Measurements from ENCODE around the gene ATP6V0A1.
"Not testable (repeated sequence)": the region's sequence is repeated elsewhere in the genome, so short reads cannot be mapped to it uniquely, and the experiment has no call there.

Gene ATP6V0A1

DNA sequence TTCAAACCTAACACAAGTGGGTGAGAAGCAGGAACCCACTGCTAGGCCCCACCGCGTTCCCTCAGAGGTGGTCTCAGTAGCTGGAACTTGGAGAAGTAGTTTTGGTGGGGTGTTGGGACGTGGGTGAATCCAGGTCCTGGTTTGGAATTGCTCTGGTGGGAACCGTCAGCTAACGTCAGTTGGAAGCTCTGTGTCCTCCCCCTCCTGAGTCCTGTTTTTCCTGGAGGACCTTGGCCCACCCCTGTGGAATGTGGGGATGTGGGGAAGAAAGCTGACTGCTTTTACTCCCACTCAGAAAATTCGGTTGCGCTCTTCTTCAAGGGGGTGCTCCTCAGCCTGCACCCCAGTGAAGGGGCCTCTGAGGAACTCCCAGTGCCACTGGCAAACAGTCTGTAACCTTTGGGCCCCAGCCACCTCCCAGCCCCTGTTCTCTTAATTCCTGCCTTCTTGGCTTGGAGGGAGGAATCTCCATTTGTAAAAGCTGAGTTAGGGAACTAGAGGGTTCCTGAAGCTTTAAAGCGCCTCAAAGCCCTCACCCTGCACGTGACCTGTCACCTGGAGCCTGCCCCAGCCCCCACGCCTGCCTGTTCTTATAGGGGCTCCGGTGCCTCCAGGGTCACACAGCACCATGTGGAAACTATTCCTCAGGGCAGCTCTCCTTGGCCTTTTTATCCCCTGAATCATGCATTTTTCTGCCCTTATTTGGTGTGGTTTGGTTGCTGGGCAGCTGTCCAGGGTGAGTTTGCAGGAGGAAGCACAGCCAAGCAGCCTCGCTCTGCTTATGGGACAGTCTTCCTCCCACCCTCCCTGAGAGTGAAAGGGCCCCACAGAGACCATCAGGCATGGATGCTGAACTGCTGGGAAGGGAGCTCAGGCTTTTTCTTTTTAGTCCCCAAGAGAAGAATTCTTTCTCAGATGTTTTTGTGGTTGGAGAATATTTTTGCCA lies 61.1 kb downstream of the ATP6V0A1 start:
- DNase-seq (ENCODE audit: low spot score) = no peak

DNA sequence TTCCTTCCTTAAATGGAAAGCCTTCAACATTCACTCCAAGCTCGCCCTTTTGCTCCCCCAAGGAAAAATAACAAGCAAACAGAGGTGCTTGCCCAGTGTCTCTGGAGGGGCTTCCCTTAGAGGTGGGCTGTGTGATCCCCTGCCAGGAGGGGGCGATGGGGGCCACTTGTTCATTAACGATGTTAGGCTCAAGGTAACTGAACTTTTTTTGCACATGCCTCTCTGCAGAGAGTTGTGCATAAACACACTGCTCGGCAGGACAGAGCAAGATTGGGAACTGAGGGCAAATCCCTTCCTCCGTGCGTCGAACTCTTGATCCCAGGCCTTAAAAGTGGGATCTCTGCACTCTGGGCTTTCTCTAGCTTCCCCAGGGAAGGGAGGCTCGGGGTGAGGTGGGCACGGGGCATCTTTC lies 61.9 kb downstream of the ATP6V0A1 start:
- DNase-seq (ENCODE audit: low spot score) = no peak

DNA sequence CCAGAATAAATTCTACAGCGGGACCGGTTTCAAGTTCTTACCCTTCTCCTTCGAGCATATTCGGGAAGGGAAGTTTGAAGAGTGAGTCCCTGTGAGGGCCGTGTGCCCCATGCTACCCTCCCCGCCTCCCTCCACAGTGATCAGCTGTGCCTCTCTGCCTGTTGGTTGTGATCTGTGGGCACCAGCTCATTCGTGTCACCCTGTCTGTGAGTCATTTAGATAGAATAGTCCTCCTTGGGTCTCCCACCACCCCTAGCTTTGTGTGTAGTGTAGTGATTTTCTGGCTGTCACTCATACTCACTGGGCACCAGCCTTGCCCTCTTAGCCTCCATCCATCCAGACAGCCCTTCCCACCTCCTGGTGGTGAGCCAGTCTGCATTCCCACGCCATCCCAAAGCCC lies 62.4 kb downstream of the ATP6V0A1 start:
- no peak for DNase-seq (ENCODE audit: low spot score)

DNA sequence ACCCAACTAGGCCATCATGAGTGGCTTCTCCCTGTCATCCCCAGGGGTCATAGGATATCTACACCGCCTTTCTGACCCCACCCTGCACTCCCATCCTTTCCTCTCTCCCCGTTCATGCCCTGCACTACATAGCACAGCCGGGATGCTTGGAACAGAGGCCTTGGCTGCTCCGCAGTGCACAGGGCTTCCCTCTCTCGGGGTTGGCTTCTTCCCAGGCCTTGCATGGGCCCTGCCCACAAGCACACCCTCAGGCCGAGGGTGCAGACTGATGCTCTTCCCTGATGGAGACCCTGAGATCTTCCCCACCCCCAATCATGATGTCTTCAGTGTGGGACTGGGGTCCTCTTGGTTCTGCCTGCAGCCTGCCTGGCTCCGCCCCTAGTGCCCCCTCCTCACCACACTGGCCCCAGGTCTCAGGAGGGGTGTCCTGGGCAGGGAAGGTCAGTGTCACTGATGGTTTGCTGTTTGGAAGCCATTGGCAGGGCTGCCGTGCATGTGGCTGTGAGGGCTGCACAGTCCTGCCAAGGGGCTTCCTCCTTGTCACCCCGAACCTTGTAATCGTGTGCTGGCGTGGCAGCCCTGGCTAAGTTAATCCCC lies 63.1 kb downstream of the ATP6V0A1 start:
- DNase-seq (ENCODE audit: low spot score) = no peak

DNA sequence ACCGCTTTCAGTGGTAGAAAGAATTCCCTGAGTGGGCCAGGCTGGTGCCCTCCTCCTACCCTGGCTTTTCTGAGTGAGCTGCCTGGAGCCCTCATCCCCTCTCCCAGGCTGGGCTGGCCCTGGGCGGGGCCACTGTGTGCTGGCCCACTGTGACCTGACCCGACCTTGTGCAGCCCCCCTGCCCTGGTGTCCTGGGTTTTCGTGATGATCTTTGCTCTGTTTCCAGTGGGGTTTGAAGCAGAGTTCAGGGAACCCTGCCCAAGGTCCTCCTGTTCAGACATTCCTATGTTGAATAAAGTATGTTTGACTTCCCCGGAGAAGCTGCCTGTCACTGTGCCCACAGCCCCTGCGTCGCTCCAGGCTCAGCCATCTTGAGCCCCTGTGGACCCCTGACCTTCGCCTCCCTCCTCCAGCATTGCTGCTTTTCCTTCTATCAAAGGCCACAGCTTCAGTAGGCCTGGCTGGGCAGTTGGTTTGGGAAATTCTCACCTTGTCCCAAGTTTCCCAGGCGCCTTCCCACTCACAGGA lies 63.6 kb downstream of the ATP6V0A1 start:
- no peak for DNase-seq (ENCODE audit: low spot score)

DNA sequence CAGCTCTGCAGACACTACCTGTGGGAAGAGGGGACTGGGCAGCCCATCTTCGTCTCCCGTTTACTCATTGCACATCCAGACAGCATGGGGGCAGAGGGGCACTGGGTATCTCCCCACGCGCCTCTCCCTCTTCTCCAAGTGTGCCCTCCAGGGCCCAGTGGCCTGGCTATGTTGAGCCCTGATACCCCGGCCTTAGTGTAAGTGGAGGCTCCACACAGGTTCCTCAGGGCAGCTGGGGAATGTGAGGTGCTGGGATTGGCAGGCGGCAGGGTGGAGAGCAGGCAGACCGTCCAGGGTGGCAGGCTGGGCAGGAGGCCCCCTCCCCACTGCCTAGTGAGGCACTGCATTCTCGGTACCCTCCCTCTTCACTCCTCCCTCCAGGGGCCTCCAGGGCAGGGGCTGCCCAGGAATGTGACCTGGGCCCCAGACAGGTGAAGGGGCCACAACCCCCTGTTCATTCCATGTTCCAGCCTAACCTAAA lies 64.2 kb downstream of the ATP6V0A1 start:
- no peak for DNase-seq (ENCODE audit: low spot score)

DNA sequence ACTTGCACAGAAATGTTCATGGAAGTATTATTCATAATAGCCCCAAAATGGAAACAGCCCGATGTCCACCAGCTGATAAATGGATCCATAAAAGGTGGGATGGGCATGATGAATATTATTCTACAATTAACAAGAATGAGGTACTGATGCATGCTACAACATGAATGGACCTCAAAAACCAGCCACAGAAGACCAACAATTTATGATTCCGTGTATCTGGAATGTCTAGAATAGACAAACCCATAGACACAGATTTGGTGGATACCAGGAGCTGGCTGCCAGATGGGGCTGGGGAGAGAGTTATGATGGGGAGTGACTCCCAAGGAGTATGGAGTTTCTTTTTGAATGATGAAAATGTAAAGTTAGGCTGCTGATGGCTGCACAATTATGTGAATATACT lies 66.5 kb downstream of the ATP6V0A1 start:
- DNase-seq (ENCODE audit: low spot score) = no peak

DNA sequence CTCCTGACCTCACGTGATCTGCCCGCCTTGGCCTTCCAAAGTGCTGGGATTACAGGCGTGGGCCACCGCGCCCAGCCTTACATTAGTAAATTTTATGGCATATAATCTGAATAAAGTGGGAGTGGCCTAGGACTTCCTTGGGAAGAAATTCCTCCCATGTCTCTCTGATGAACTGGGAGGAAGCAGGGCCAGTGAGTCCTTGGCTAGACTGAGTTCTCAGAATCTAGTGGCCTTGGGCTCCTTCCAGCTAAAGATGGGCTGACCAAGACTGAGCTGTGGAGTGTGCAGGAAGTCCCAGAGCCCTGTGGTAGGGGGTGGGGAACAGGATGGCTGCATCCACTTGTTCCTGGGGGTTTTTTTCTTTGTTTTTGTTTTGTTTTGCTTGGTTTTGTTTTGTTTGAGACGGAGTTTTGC lies 67.4 kb downstream of the ATP6V0A1 start:
- no peak for DNase-seq (ENCODE audit: low spot score)

DNA sequence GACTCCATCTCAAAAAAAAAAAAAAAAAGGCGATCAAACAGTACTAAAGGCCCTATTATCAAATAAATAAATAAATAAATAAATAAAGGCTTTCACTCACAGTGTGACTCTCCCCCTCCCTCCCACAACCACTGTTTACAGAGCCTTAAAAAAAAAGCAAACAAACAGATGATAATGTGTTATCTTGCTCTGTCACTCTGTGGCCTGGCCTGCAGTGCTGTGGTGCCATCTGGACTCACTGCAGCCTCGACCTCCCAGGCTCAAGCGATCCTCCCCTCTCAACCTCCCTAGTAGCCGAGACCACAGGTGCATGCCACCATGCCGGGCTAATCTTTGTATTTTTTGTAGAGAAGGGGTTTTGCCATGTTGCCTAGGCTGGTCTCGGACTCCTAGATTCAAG lies 69.3 kb downstream of the ATP6V0A1 start:
- DNase-seq (ENCODE audit: low spot score) = no peak

DNA sequence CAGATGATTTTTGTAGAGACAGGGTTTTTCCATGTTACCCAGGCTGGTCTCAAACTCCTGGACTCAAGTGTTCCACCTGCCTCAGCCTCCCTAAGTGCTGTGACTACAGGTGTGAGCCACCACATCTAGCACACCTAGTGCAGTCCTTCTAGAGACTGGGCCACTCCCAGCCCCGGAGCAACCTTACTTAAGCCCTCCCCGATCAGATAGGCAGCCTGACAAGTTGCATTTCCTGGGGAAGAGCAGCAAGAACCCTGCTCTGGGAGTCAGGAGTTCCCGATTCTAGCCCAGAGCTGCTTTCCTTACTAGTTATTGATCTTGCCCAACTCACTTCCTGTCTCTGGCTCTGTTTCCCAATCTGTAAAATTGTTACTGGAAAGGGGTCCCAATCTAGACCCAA lies 70.4 kb downstream of the ATP6V0A1 start:
- no peak for DNase-seq (ENCODE audit: low spot score)

DNA sequence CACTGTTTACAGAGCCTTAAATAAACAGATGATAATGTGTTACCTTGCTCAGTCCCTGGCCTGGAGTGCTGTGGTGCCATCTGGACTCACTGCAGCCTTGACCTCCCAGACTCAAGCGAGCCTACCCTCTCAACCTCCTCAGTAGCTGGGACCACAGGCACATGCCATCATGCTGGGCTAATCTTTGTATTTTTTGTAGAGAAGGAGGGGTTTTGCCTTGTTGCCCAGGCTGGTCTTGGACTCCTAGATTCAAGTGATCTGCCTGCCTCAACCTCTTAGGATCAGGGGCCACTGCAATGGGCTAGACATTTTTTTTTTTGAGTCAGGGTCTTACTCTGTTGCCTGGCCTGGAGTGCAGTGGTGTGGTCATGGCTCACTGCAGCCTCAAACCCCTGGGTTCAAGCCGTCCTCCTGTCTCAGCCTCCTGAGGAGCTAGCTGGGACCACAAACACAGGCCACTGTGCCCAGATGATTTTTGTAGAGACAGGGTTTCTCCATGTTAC lies 72.3 kb downstream of the ATP6V0A1 start:
- DNase-seq (ENCODE audit: low spot score) = no peak

DNA sequence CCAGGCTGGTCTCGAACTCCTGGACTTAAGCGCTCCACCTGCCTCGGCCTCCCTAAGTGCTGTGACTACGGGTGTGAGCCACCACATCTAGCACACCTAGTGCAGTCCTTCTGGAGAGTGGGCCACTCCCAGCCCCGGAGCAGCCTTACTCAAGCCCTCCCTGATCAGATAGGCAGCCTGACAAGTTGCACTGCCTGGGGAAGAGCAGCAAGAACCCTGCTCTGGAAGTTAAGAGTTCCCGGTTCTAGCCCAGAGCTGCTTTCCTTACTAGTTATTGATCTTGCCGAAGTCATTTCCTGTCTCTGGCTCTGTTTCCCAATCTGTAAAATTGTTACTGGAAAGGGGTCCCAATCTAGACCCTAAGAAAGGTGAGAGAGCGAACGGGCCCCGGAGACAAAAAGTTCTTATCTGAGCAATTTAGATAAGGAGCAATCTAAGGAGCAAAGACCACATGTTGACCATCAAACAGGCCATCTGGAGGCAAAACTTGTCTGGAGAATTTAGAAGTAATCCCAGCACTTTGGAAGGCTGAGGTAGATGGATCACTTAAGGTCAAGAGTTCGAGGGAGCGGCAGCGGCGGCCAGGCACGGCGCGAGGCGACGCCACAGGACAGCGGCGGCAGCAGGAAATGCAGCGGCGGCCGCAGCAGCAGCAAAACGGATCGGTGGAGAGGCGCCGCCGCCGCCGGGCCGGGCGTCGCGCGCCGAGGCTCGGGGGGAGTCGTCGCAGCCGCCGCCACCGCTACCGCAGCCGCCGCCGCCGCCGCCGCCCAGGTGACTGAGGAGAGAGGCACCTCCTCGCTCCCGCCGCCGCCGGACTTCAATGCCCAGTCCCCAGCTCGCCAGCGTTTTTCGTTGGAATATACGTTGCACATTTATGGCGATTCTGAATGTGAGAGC lies 73.0 kb downstream of the ATP6V0A1 start:
- DNase-seq (ENCODE audit: low spot score) = peak; percentile 52

DNA sequence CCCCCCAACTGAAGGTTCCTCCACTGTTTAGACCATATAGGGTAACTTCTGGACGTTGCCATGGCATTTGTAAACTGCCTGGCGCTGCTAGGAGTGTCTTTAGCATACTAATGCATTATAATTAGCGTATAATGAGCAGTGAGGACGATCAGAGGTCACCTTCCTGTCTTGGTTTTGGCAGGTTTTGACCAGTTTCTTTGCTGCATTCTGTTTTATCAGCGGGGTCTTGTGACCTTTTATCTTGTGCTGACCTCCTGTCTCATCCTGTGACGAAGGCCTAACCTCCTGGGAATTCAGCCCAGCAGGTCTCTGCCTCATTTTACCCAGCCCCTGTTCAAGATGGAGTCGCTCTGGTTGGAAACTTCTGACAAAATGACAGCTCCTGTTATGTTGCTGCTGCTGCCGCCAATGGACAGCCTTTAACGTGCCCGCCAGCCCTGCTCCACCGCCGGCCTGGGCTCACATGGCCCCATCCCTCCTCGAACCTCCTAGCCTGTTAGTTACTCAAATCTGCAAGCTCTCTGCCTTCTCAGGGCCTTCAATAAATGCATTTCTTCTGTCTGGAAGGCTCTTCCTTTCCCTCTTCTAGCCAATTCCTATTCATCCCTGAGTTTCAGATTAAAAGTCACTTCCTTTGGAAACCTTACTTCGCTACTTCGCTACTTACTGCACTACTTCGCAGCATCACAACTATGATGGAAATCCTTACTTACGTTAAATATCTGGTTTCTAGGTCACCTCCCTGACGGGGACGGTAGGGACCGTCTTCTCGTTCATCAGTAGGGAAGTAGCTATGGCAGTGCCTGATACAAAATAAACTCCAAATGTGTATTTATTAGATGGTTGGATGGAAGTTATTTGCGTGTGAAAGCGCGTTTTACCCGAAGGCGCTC lies 76.7 kb downstream of the ATP6V0A1 start:
- no peak for DNase-seq (ENCODE audit: low spot score)

DNA sequence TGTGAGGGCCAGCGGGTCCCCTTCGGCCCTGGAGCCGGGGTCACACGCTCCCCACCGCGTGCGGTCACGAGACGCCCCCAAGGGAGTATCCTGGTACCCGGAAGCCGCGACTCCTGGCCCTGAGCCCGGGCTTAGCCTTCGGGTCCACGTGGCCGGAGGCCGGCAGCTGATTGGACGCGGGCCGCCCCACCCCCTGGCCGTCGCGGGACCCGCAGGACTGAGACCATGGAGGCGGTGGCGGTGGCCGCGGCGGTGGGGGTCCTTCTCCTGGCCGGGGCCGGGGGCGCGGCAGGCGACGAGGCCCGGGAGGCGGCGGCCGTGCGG lies 77.3 kb downstream of the ATP6V0A1 start, which contains the start of gene NAGLU:
NAGLU (plus strand) TSS at position 194 of the 324 bp plus-strand sequence; CDS start at position 226, 32 bp downstream.
- DNase-seq (ENCODE audit: low spot score) = peak; percentile 99

DNA sequence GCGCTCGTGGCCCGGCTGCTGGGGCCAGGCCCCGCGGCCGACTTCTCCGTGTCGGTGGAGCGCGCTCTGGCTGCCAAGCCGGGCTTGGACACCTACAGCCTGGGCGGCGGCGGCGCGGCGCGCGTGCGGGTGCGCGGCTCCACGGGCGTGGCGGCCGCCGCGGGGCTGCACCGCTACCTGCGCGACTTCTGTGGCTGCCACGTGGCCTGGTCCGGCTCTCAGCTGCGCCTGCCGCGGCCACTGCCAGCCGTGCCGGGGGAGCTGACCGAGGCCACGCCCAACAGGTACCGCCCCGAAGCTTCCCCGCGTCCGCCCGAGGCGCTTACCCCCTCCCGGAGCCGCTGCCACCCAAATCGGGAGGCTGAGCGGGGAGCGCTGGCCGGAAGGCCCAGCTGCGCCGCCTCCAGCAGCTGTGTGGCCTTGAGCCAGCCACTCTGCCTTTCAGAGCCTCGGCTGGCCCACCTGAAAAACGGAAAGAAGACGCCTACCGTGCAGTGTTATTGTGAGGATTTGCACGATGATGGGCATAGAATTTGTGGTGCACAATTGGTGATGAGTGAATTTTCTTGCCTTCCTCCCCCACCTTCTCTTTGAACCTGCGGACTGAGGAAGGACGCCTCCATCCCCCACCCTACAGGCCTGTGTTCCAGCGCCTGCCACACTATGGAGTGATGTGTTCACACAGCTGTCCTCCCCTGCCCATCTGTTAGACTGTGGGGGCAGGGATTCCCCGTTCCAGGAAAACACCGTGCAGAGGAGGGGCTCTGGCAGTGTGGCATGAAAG lies 77.9 kb downstream of the ATP6V0A1 start:
- peak; percentile 87 for DNase-seq (ENCODE audit: low spot score)

DNA sequence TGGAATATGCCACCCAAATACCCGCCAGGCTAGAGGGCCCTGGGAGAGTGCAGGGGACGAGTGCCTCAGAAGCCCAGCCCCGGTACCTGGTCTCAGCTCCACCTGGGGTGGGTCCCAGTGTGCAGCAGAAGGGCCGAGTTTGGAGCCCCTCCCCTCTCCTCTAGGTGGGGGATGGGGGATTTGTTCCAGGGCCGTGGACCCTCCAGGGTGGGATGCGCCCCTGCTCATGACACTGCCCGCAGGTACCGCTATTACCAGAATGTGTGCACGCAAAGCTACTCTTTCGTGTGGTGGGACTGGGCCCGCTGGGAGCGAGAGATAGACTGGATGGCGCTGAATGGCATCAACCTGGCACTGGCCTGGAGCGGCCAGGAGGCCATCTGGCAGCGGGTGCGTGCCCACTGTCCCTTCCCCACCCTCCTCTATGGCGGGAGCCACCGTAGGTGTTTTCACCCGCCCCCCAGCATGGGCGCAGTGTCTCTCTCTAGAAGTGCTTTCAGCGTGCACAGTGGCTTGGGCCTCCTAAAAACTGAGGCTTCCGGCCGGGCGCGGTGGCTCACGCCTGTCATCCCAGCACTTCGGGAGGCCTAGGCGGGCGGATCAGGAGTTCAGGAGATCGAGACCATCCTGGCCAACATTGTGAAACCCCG lies 78.6 kb downstream of the ATP6V0A1 start:
- DNase-seq (ENCODE audit: low spot score) = no peak

DNA sequence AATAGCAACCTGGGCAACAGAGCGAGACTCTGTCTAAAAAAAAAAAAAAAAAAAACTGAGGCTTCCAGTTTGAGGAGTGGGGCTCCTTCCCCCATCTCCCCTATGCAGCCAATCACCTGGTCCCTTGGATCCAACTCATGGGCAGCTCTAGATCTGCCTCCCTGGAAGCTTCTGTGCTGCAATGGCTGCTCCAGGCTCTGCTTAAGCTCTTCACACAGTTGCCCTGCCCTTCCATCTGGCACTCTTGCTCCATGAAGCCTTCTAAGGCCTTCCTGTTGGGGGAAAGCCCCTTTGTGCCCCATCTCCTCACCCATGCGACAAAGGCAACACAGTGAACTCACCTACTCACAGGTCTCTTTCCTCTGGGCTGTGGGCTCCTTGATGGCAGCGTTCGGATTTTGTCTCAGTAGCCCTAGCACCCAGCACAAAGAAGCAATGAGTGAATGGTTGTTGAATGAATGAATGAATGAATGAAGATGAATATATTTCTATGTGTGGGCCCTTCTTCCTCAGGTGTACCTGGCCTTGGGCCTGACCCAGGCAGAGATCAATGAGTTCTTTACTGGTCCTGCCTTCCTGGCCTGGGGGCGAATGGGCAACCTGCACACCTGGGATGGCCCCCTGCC lies 79.3 kb downstream of the ATP6V0A1 start:
- DNase-seq (ENCODE audit: low spot score) = no peak

DNA sequence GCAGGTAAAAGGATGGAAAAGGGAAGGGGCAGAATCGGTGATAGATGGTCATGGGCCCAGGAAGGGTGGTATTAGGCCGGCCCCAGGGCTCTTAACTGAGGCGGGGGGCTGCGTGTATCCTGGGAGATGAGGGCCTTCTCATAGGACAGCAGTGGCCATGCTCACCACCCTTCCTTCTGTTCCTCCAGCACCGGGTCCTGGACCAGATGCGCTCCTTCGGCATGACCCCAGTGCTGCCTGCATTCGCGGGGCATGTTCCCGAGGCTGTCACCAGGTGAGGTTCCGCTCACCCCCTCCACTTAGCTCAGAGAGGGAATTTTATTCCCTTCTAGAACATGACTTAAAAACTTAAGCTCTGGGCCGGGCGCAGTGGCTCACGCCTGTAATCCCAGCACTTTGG lies 79.8 kb downstream of the ATP6V0A1 start:
- no peak for DNase-seq (ENCODE audit: low spot score)

DNA sequence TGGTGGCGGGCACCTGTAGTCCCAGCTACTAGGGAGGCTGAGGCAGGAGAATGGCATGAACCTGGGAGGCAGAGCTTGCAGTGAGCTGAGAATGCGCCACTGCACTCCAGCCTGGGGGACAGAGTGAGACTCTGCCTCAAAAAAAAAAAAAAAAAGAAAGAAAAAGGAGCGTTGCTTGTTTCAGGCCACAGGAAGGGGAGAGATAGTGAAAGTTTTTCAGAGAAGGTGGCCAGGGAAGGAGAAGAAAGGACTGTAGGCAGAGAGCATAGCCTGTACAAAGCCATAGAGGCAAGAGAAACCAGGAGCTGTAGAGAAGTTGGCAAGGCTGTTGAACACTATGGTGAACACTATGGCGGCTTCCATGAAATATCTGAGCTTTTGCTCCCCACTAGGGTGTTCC lies 81.9 kb downstream of the ATP6V0A1 start:
- DNase-seq (ENCODE audit: low spot score) = not testable (repeated sequence)

All from germinal center (tissue), 1 donor.